Left renal cortex interstitium (tissue), 4 donors: ENCODE results near the gene PIAS1. TPM values are rescaled to one million over a fixed set of nuclear protein-coding genes. Genes with fewer than 3 reads are reported as not detected.
"Not testable (repeated sequence)": the region's sequence is repeated elsewhere in the genome, so short reads cannot be mapped to it uniquely, and the experiment has no call there.

Experiments used
- DNase-seq, 4 donors: peaks; one replicate each; pipeline ENCODE4 v3.0.0-alpha.2; 2013; ENCODE audit warnings: low read depth in 4 of 4, low spot score in 2 of 4, missing footprints in 1 of 4
- polyA plus RNA-seq, 4 donors: library from polyadenylated mRNA; unstranded; fragments of 120-200 nt; gene quantifications; one replicate each; pipeline ENCODE4 v1.2.1, GENCODE V29; 2013; ENCODE audit not compliant: insufficient read length in 4 of 4

Gene PIAS1
- polyA plus RNA-seq, 4 donors = 36.9 to 55.5 (median 47.8) TPM

- DNase-seq = no peak
Measured at GRCh38 chr15:68211656-68212320, 157.7 kb downstream of the PIAS1 start.

- DNase-seq = not testable (repeated sequence)
Measured at GRCh38 chr15:68213491-68213845, 159.4 kb downstream of the PIAS1 start.

- no peak for DNase-seq
Measured at GRCh38 chr15:68213991-68214837, 160.1 kb downstream of the PIAS1 start.

GRCh38 chr15:68214838-68215254 is 160.7 kb downstream of the PIAS1 start:
- DNase-seq = no peak

- DNase-seq = no peak
Measured at GRCh38 chr15:68217341-68217740, 163.2 kb downstream of the PIAS1 start.

GRCh38 chr15:68218331-68218730 is 164.2 kb downstream of the PIAS1 start:
- no peak for DNase-seq

GRCh38 chr15:68218847-68219798 is 165.0 kb downstream of the PIAS1 start:
- no peak for DNase-seq

GRCh38 chr15:68220489-68220888 is 166.4 kb downstream of the PIAS1 start:
- DNase-seq = no peak

GRCh38 chr15:68220967-68221366 is 166.9 kb downstream of the PIAS1 start:
- no peak for DNase-seq

- DNase-seq = not testable (repeated sequence)
Measured at GRCh38 chr15:68221530-68222431, 167.7 kb downstream of the PIAS1 start.

- not testable (repeated sequence) for DNase-seq
Measured at GRCh38 chr15:68222432-68222743, 168.3 kb downstream of the PIAS1 start.

- DNase-seq = no peak
Measured at GRCh38 chr15:68223171-68223570, 169.1 kb downstream of the PIAS1 start.

- DNase-seq = no peak
Measured at GRCh38 chr15:68224108-68224507, 170.0 kb downstream of the PIAS1 start.

GRCh38 chr15:68224546-68225250 is 170.6 kb downstream of the PIAS1 start:
- no peak for DNase-seq

GRCh38 chr15:68225442-68225841 is 171.3 kb downstream of the PIAS1 start:
- DNase-seq = not testable (repeated sequence)

- DNase-seq = no peak
Measured at GRCh38 chr15:68227643-68228142, 173.6 kb downstream of the PIAS1 start.

GRCh38 chr15:68228143-68228970 is 174.2 kb downstream of the PIAS1 start:
- DNase-seq = no peak

- no peak for DNase-seq
Measured at GRCh38 chr15:68228971-68229385, 174.9 kb downstream of the PIAS1 start.
